IMR-90 (cell line): ENCODE measurements around the gene HACD2. TPM values are rescaled to one million over a fixed set of nuclear protein-coding genes. Genes with fewer than 3 reads are reported as not detected.

Experiments
- ATAC-seq: fragments of 200-7000 bp; cut with Tn5 transposase; 2 replicates; pipeline ENCODE4 v1.9.1; 2020; ENCODE audit warnings: low read depth, mild to moderate bottlenecking, moderate library complexity
- BruUV-seq: library from RNA; stranded (reverse); fragments of 400-500 nt; replicated peaks from 2 replicates; lab custom pipeline; 2021; lab: Mats Ljungman, UMichigan
- CTCF ChIA-PET: fragments of 300-600 bp; formaldehyde crosslinking; extraction: SDS; loops from one replicate; lab custom pipeline; 2021; ENCODE audit warnings: antibody characterized with exemption; lab: Yijun Ruan, JAX
- POLR2A ChIA-PET: fragments of 300-600 bp; sonication (Branson Sonifier 250); formaldehyde crosslinking; loops from one replicate; lab custom pipeline; 2022; ENCODE audit warnings: antibody characterized with exemption; ENCODE audit not compliant: unreplicated experiment; lab: Charles Lee
- DNase-seq: peaks from one replicate; pipeline ENCODE4 v3.0.0; 2013
- H2AFZ ChIP-seq: replicated peaks from 2 replicates; pipeline ENCODE3; 2013; ENCODE audit warnings: low read length, mild to moderate bottlenecking; ENCODE audit not compliant: poor library complexity
- H2AK5ac ChIP-seq: 2 replicates; pipeline ENCODE4 v1.6.1; 2013; ENCODE audit warnings: low read depth, low read length, inconsistent platforms
- H2AK9ac ChIP-seq: replicated peaks from 2 replicates; pipeline ENCODE3; 2013; ENCODE audit warnings: mild to moderate bottlenecking, low read depth, low read length, moderate library complexity; ENCODE audit not compliant: poor library complexity
- H2BK120ac ChIP-seq: 2 replicates; pipeline ENCODE4 v1.6.1; 2013; ENCODE audit warnings: low read depth, low read length, inconsistent platforms
- H2BK15ac ChIP-seq: 3 replicates; pipeline ENCODE4 v1.6.1; 2013; ENCODE audit warnings: low read depth, low read length, inconsistent platforms
- H2BK20ac ChIP-seq: 2 replicates; pipeline ENCODE4 v1.6.1; 2013; ENCODE audit warnings: low read depth, mild to moderate bottlenecking, inconsistent platforms, low read length, moderate library complexity
- H2BK5ac ChIP-seq: 2 replicates; pipeline ENCODE4 v1.6.1; 2013; ENCODE audit warnings: mild to moderate bottlenecking, low read depth, low read length, inconsistent platforms; ENCODE audit not compliant: poor library complexity, severe bottlenecking
- H3K14ac ChIP-seq: replicated peaks from 2 replicates; pipeline ENCODE4 v1.6.1; 2013; ENCODE audit warnings: low read depth, low read length, inconsistent platforms
- H3K18ac ChIP-seq: 2 replicates; pipeline ENCODE4 v1.6.1; 2013; ENCODE audit warnings: low read depth, low read length, control low read depth
- H3K23ac ChIP-seq: 2 replicates; pipeline ENCODE4 v1.6.1; 2013; ENCODE audit warnings: low read depth, low read length, inconsistent platforms
- H3K27ac ChIP-seq: 2 replicates; pipeline ENCODE4 v1.5.1; 2013; ENCODE audit warnings: mild to moderate bottlenecking, control low read depth, low read length; ENCODE audit not compliant: insufficient read depth
- H3K27me3 ChIP-seq: 2 replicates; pipeline ENCODE4 v1.6.1; 2013; ENCODE audit warnings: low read length; ENCODE audit not compliant: control insufficient read depth, insufficient read depth
- H3K36me3 ChIP-seq: 2 replicates; pipeline ENCODE4 v1.6.1; 2013; ENCODE audit warnings: low read length, mixed read lengths; ENCODE audit not compliant: control insufficient read depth, insufficient read depth
- H3K4ac ChIP-seq: 2 replicates; pipeline ENCODE4 v1.6.1; 2013; ENCODE audit warnings: low read depth, low read length, inconsistent platforms
- H3K4me1 ChIP-seq: 2 replicates; pipeline ENCODE4 v1.6.1; 2013; ENCODE audit warnings: low read length, mixed read lengths; ENCODE audit not compliant: control insufficient read depth, insufficient read depth
- H3K4me2 ChIP-seq: 2 replicates; pipeline ENCODE4 v1.6.1; 2013; ENCODE audit warnings: low read depth, mild to moderate bottlenecking, control low read depth, low read length, moderate library complexity
- H3K4me3 ChIP-seq: 2 replicates; pipeline ENCODE4 v1.5.1; 2013; ENCODE audit warnings: low read depth, mild to moderate bottlenecking, control low read depth, low read length, moderate library complexity; ENCODE audit not compliant: insufficient read depth
- H3K56ac ChIP-seq: 2 replicates; pipeline ENCODE4 v1.6.1; 2013; ENCODE audit warnings: low read length, inconsistent platforms; ENCODE audit not compliant: insufficient read depth; ENCODE audit errors: extremely low read depth
- H3K79me1 ChIP-seq, 2 experiments: 2 replicates each; pipeline ENCODE4 v1.6.1; 2013; ENCODE audit warnings: low read length in 2 of 2, inconsistent platforms in 1 of 2, low read depth in 1 of 2
- H3K9ac ChIP-seq: 2 replicates; pipeline ENCODE4 v1.6.1; 2013; ENCODE audit warnings: low read depth, low read length, control low read depth
- H3K9me1 ChIP-seq: 2 replicates; pipeline ENCODE4 v1.6.1; 2013; ENCODE audit warnings: low read length, inconsistent platforms; ENCODE audit not compliant: insufficient read depth
- H3K9me3 ChIP-seq: 2 replicates; pipeline ENCODE4 v1.6.1; 2013; ENCODE audit warnings: low read length; ENCODE audit not compliant: control insufficient read depth, insufficient read depth
- H4K20me1 ChIP-seq: 2 replicates; pipeline ENCODE4 v1.6.1; 2013; ENCODE audit warnings: low read length, inconsistent platforms; ENCODE audit not compliant: insufficient read depth
- H4K5ac ChIP-seq: 2 replicates; pipeline ENCODE4 v1.6.1; 2013; ENCODE audit warnings: mild to moderate bottlenecking, low read depth, low read length, control low read depth
- H4K8ac ChIP-seq, 2 experiments: 2 replicates each; pipeline ENCODE4 v1.6.1; 2013; ENCODE audit warnings: low read depth in 2 of 2, low read length in 2 of 2, control low read depth in 1 of 2, inconsistent platforms in 1 of 2
- H4K91ac ChIP-seq: 2 replicates; pipeline ENCODE4 v1.6.1; 2013; ENCODE audit warnings: low read depth, low read length, inconsistent platforms; ENCODE audit not compliant: insufficient read depth
- FOS ChIP-seq: fragments of 150-350 bp; IDR thresholded peaks from 2 replicates; pipeline ENCODE4 v1.6.1; 2016; ENCODE audit warnings: low read depth, low read length
- RCOR1 ChIP-seq: IDR thresholded peaks from 2 replicates; pipeline ENCODE4 v1.6.1; 2012; ENCODE audit warnings: mild to moderate bottlenecking, low read length, improper control_type of control experiment; ENCODE audit not compliant: insufficient replicate concordance
- SMC3 ChIP-seq: fragments of 150-350 bp; IDR thresholded peaks from 2 replicates; pipeline ENCODE4 v1.6.1; 2016; ENCODE audit warnings: low read depth, mild to moderate bottlenecking, antibody characterized with exemption, low read length, moderate library complexity
- WGBS, 2 experiments: methylation state at CpG; one replicate each; pipeline versions ENCODE4 v1.1.5 to v1.1.7; 2013; ENCODE audit warnings: missing lambda C conversion rate in 2 of 2; ENCODE audit not compliant: insufficient read length in 1 of 2; ENCODE audit errors: extremely low coverage in 2 of 2; 5-methylcytosine and 5-hydroxymethylcytosine counted together
- dilution Hi-C: fragments of 300-500 bp; cut with HindIII; formaldehyde crosslinking; loops from one replicate; pipeline ENCODE4 v1.14.3; 2018; ENCODE audit warnings: low sequenced_read_pairs; ENCODE audit not compliant: unreplicated experiment
- in situ Hi-C: fragments of 300-500 bp; cut with MboI; formaldehyde crosslinking; loops from 3 replicates; pipeline ENCODE4 v1.14.3; 2019; ENCODE audit warnings: low sequenced_read_pairs, inconsistent platforms, mixed read lengths
- intact Hi-C: fragments of 100-400 bp; cut with micrococcal nuclease; formaldehyde crosslinking; loops from 2 replicates; pipeline ENCODE4 v1.10.0; 2022
- polyA plus RNA-seq, 3 experiments: library from polyadenylated mRNA; depleted of rRNA; stranded (reverse); fragments of >200 nt; gene quantifications; 2 replicates each; pipeline ENCODE4 v1.2.3, GENCODE V29; 2012; ENCODE audit warnings: low replicate concordance in 1 of 3
- total RNA-seq: library from RNA; depleted of rRNA; stranded (reverse); fragments of >200 nt; gene quantifications from 2 replicates; pipeline ENCODE4 v1.2.3, GENCODE V29; 2012
- TF ChIP-seq, protein P1 (sequence below): conservative IDR thresholded peaks from 2 replicates; pipeline ENCODE4 v1.5.1; 2012; ENCODE audit warnings: mild to moderate bottlenecking, low read depth, low read length, improper control_type of control experiment

HACD2 gene
- total and polyA plus RNA-seq, 2 of the 4 experiments (the other 2 are of a cell fraction), result 21.5 to 22.6 TPM

DNA sequence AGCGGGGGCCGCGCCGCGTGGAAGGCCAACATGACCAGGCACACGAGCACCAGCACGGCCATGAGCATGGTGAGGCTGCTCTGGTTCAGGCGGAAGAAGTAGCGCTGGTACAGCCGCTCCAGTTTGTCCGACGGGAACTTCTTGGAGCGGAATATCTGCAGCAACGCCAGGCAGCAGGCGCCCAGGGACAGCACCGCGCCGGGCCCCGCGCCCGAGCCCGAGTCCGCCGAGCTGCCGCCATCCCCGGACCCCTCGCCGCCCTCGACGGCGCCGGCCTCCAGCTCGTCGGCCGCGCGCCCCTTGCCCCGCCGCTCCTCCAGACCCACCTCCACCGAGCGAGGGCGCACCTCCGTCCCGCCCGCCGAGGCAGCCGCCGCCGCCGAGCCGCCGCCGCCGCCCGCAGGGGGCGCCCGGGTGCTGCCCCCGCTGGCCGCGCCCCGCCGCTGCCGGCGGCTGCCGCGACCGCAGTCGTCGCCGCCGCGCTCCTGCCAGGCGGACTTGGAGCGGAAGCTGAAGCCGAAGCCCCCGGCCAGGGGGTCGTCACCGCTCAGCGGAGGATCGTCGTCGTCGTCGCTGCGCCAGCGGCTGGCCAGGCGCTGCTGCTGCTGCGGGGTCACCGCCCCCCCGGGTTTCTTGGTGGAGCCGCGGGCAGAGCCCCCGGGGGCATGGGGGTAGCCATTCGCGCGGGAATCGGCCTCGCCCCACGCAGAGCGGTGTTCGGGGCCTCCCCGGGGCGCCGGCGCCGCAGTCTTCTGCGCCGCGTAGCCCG lies 136.9 kb downstream of the HACD2 start:
- H3K23ac ChIP-seq, result no peak overlapping the region
- TF ChIP-seq, protein P1, sequence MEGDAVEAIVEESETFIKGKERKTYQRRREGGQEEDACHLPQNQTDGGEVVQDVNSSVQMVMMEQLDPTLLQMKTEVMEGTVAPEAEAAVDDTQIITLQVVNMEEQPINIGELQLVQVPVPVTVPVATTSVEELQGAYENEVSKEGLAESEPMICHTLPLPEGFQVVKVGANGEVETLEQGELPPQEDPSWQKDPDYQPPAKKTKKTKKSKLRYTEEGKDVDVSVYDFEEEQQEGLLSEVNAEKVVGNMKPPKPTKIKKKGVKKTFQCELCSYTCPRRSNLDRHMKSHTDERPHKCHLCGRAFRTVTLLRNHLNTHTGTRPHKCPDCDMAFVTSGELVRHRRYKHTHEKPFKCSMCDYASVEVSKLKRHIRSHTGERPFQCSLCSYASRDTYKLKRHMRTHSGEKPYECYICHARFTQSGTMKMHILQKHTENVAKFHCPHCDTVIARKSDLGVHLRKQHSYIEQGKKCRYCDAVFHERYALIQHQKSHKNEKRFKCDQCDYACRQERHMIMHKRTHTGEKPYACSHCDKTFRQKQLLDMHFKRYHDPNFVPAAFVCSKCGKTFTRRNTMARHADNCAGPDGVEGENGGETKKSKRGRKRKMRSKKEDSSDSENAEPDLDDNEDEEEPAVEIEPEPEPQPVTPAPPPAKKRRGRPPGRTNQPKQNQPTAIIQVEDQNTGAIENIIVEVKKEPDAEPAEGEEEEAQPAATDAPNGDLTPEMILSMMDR, result peak; percentile 35
- no peak for TF ChIP-seq RCOR1
- TF ChIP-seq SMC3, result no peak
- TF ChIP-seq FOS, result no peak
- no peaks in the 10 kb centered on the region for H4K20me1 ChIP-seq
- no peaks in the 10 kb centered on the region for H3K4me1 ChIP-seq
- H4K8ac ChIP-seq, result no peak overlapping the region
- H3K56ac ChIP-seq, result no peak overlapping the region
- H2AK5ac ChIP-seq, result no peak overlapping the region
- H3K79me1 ChIP-seq, result no peaks in the 10 kb centered on the region
- ChIA-PET POLR2A (no interaction called here), CTCF (interaction anchor here (0.7 kb wide), 1 partner anchor 649 kb away, joined by 3 read pairs; no protein-coding TSS in a partner anchor)
- no peak overlapping the region for H3K18ac ChIP-seq
- dilution Hi-C loops, result no loop called here
- intact Hi-C loops, result no loop called here
- no peaks in the 10 kb centered on the region for H3K9me1 ChIP-seq
- peak; percentile 21; the same call in 1 of the 2 replicates for ATAC-seq
- 28% methylated on average over 61 of the region's 110 CpGs; no CpG with 5 or more reads in 1 of the 2 experiments for WGBS, 2 experiments
- in situ Hi-C loops, result no loop called here
- H3K4ac ChIP-seq, result no peak overlapping the region
- no peak overlapping the region for H2BK5ac ChIP-seq
- H3K4me2 ChIP-seq, result no peak overlapping the region
- no peak overlapping the region for H4K5ac ChIP-seq
- no peak overlapping the region for H3K4me3 ChIP-seq
- no peak overlapping the region for H2AK9ac ChIP-seq
- no peak overlapping the region for H2BK20ac ChIP-seq
- H2AFZ ChIP-seq, result peak overlapping the region; percentile 63
- H3K14ac ChIP-seq, result no peak overlapping the region
- H4K91ac ChIP-seq, result no peak overlapping the region
- no peak overlapping the region for H2BK120ac ChIP-seq
- no peak overlapping the region for H2BK15ac ChIP-seq
- H3K9ac ChIP-seq, result no peak overlapping the region
- no peak overlapping the region for H3K27ac ChIP-seq
- H3K9me3 ChIP-seq, result peaks cover 2% of the 10 kb centered on the region; the same call in 1 of the 2 replicates
- BruUV-seq, result no TSS peak
- DNase-seq, result no peak
- no peaks in the 10 kb centered on the region for H3K36me3 ChIP-seq
- H3K27me3 ChIP-seq, result peaks cover 76% of the 10 kb centered on the region
